Astrocyte (in vitro differentiated cells and primary cell): ENCODE results near the gene NFAT5.
"Not testable (repeated sequence)": the region's sequence is repeated elsewhere in the genome, so short reads cannot be mapped to it uniquely, and the experiment has no call there.

Experiments used
- CTCF ChIP-seq: IDR thresholded peaks from 2 replicates; pipeline ENCODE4 v1.5.1; 2011; ENCODE audit warnings: low read depth, mild to moderate bottlenecking, inconsistent platforms, low read length, moderate library complexity; ENCODE audit not compliant: insufficient read depth
- EZH2 ChIP-seq: IDR thresholded peaks from 2 replicates; pipeline ENCODE4 v1.6.1; 2012; ENCODE audit warnings: mild to moderate bottlenecking, low read length, inconsistent platforms; ENCODE audit not compliant: insufficient read depth

DNA sequence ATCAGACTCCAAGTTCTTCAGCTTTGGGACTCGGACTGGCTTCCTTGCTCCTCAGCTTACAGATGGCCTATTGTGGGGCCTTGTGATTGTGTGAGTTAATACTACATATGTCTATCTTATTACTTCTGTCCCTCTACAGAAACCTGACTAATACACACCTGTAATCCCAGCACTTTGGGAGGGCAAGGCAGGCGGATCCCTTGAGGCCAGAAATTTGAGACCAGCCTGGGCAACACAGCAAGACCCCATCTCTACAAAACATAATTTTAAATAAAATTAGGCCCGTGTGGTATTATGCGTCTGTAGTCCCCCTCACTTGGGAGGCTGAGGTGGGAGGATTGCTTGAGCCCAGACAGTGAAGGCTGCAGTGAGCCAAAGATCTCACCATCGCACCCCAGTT lies 165.5 kb downstream of the NFAT5 start:
- TF ChIP-seq CTCF, EZH2: not testable (repeated sequence)
